GM10847 (cell line): ENCODE measurements around the gene PRTN3.

Experiments used
- POLR2A ChIP-seq: IDR thresholded peaks from 2 replicates; pipeline ENCODE4 v1.6.1; 2011; ENCODE audit not compliant: insufficient read length; ENCODE audit errors: extremely low read depth

PRTN3 gene

GRCh38 chr19:840519-841206 lies at the start of gene PRTN3:
Gene PRTN3 (plus strand): TSS chr19:840999. CDS start chr19:841009, 10 bp downstream.
- TF ChIP-seq POLR2A: no peak

- no peak for TF ChIP-seq POLR2A
Measured at GRCh38 chr19:791007-791566, 49.7 kb upstream of the PRTN3 start.

- no peak for TF ChIP-seq POLR2A
Measured at GRCh38 chr19:791567-792305, 49.1 kb upstream of the PRTN3 start.

- TF ChIP-seq POLR2A: no peak
Measured at GRCh38 chr19:792306-792885, 48.4 kb upstream of the PRTN3 start.

- no peak for TF ChIP-seq POLR2A
Measured at GRCh38 chr19:793806-794205, 47.0 kb upstream of the PRTN3 start.

- TF ChIP-seq POLR2A: no peak
Measured at GRCh38 chr19:795073-795611, 45.7 kb upstream of the PRTN3 start.

GRCh38 chr19:795691-796581 lies 44.9 kb upstream of the PRTN3 start:
- no peak for TF ChIP-seq POLR2A

- TF ChIP-seq POLR2A: peak; percentile 93
Measured at GRCh38 chr19:796692-797527, 43.9 kb upstream of the PRTN3 start, which contains the start of gene PTBP1. Gene PTBP1 (plus strand): TSS chr19:797452. CDS start chr19:797498, 46 bp downstream.

- TF ChIP-seq POLR2A: peak; percentile 6
Measured at GRCh38 chr19:797528-798414, 43.0 kb upstream of the PRTN3 start.

GRCh38 chr19:798415-799075 lies 42.3 kb upstream of the PRTN3 start:
- no peak for TF ChIP-seq POLR2A

- no peak for TF ChIP-seq POLR2A
Measured at GRCh38 chr19:799076-799881, 41.5 kb upstream of the PRTN3 start.
